SHP77 treated with DMSO at 0.1 percent for 48 hours (cell line): ENCODE data around the gene TNFRSF18.

Source experiments
- DNase-seq: peaks from one replicate; lab custom pipeline; 2025; lab: John Stamatoyannopoulos, UW

Gene TNFRSF18

DNA sequence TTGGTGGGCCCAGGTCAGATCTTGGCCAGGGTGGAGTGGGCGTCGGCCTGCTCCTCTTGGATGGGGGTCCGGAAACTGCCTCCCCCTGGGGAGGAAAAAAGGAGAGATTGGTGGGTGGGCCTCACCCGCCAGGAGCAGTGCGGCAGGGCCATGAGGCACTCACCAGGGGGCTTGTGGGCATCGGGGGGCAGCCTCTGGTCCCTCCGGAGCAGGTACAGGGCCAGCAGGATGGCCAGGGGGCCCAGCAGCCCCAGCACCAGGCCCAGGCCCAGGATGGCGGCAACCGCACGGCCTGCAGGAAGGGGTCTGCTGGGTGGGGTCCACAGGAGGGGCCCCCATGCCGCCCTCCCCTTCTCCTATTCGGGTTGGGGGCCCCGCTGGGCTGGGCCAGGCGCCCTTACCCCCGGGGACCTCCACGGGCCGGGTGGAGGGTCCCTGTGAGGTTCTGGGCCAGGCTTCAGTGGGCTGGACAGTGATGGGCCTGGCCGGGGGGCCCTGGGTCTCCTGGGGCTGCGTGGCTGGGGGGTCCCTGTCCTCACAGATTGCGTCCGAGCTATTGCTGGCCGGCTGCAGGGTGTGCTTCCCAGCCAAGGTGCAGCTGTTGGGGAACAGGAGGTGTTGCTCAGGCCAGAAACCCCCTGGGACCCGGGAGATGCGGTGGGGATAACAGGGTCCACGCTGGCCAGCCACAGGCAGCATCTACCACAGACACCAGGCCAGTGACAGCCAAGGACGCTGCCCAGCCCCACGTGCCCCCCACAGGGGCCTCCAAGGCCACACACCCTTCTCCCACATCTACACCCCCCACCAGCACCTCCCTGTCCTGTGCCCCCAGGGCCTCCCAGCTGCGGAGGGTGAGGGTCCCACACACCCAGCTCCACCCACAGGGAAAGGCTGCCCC is 5.4 kb upstream of the TNFRSF18 start:
- no peak for DNase-seq

DNA sequence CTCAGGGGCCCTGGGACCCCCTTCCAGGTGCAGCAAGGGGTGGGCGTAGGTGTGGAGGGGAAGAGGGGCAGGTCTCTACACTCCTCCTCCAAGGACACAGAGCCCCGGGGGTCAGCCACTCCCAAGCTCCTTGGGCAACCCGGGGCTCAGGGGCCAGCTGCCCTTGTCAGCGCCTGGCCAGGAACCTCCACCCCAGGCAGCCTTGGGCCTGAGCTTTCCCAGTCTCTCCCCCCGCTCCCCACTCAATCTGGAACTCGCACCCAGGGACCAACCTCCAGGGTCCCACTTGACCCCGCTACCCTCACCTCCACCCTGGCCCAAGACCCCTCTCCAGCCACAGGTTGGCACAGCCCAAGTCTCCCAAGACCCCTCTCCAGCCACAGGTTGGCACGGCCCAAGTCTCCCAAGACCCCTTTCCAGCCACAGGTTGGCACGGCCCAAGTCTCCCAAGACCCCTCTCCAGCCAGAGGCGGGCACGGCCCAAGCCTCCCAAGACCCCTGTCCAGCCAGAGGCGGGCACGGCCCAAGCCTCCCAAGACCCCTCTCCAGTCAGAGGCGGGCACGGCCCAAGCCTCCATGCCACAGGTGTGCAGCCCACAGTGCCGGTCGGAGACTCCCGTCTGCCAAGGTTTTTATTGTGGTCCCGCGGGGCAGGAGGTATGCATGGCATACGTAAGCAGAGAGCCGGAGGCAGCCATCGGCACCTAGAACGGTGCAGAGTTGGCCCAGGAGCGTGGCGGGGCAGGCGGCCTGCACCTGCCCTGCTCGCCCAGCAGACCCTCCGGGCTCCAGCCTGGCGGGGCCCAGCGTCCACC is 4.5 kb upstream of the TNFRSF18 start:
- no peak for DNase-seq

DNA sequence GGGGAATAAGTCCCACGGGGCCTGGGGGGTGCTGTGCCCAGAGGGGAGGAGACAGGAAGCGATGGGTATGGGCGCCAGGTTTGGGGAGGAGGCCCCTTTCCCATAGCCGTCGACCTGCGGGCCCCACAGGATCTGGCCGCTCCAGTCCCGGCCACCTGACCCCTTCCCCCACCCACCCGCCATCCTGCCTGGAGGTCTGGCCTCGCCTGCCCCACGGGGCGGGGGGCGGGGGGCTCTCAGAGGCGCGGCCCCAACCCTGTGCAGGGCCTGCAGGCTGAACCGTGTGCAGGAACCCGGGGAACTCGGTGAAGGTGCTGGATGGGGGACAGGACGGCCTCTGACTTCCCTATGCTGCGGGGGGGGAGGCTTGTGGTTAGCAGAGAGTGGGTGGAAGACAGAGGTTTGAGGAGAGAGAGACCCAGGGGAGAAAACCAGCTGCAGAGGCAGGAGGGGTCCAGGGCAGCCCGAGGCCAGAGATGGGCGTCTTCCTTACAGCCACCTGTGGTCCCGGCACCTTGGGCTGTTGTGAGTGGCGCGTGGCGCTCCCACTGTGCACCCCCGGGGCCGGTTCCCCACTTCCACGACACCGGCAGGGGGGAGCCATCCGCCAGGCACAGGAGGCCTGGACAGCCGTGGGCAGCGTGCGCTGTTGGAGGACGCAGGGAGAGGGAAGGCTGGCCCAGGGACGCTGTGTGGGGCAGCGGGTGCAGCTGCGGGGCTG is 2.5 kb upstream of the TNFRSF18 start:
- no peak for DNase-seq

DNA sequence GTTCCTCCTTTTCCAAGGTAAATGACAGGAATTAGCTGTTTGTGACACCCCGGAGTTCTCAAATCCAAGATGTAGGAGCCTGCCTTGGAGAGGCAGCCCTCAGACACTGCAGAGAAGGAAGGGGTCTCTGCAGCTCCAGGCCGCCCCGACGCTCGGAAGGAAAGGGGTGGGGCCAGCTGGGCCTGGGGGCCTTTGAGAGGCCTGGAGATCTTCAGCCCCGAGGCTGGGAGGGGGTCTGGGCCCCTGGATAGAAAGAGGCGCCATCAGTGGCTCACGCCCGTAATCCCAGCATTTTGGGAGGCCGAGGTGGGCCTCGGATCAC is 1.1 kb upstream of the TNFRSF18 start:
- no peak for DNase-seq

DNA sequence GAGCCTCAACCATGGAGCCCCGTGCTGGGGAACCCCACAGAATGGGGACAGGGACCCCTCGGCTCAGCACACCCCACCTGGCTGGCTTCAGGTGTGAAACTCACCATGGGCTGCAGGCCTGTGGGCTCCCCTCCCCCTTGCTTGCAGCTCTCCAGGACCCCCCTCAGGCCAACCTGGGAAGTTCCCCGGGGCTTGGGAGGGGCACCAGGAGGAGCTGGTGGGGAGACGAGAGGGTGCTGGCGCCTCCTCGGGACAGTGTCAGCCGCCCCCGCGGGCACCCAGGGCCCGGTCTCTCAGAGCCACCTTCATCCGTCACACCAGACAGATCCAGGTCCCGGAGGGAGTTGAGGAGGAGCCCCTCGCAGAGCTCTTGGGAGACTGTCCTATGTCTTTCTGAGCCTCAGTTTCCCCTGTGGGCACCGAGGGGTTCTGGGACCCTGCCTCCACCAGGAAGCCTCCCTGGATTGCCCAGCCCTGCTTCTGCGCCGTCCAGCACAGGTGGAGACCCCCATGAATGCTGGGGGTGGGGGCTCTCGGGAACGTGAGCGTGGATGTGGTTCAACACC is 657 bp upstream of the TNFRSF18 start:
- DNase-seq = no peak

DNA sequence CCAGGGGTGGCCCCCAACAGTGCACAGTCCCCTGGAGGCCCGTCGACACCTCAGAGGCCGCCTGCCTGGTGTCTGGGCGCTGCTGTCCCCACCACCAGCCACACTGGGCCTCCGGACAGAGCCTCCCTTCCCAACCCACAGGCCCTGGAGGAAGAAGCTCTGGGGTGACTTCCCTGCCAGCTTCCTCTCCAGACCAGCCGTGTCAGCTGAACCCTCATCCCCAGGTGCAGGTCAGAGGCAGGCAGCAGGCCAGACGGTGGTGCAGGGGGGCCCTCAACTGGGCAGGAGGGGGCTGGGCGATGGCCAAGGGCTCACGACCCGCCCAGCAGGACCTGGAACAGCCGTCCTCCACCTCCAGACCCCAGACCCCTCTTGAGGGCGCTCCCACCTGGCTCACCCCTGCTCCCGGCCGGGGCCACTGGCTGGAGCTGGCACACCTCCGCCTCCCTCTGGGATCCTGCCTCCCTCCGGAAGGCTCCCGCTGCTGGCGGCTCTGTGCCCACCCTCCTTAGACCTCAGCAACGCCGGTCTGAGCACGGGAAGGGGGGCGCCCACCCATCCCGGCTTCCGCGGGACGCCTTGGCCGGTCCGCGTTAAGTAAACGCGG is 520 bp downstream of the TNFRSF18 start:
- no peak for DNase-seq

DNA sequence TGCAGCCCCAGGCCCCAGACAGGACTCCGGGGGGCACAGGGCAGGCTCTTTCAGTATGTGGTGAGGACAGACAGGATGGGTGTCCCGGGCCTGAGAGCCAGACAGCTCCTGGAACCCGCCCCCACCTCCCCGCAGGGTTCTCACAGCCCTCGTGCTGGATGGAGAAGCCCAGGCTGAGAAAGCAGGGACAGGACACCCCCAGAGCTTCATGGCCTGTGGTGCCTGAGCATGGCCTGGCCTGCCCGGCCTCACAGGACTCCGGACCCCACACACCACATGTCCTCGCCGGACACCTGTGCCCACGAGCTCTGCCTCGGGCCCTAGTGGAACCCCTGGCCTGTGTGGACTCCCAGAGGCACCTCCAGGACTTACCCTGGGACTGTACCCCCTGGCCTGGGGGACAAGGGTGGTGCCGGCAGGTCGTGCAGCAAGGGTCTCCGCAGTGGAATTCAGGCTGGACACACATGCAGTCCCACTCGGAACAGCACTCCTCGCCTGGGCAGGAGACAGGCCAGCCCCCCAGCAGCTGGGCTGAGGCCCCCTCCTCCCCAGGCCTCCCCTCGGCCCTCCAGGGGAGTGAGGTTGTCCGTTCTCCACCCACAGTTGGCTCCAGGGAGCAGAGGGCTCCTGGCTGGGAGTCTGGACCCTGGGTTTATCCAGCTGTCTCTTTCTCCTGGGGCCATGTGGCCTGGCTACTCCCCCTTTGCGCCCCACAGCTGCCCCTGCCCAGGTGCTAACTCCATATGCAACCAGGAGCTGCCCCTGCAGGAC is 1.2 kb downstream of the TNFRSF18 start:
- DNase-seq = no peak

DNA sequence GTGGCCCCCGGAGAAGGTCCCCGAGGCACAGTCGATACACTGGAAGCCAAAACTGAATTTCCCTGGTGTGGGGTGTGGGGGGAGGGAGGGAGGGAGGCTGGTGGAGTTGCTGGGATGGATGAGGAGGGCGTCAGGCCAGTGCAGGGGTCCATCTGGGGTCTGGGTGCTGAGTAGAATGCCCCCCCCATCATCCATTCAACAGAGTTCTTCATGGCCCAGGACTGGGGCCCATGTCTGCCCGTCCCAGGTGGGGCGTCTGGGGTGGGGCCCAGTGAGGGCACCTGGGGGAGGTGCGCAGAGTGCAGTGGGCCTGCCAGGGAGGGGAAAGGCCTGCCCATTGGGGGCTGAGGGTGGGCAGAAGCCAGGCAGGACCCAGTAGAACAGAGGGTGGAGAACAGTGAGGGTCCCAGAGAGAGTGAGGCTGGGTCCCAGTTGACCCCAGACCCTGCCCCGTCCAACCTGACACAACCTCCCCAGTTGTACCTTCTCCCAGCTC is 1.9 kb downstream of the TNFRSF18 start:
- no peak for DNase-seq

DNA sequence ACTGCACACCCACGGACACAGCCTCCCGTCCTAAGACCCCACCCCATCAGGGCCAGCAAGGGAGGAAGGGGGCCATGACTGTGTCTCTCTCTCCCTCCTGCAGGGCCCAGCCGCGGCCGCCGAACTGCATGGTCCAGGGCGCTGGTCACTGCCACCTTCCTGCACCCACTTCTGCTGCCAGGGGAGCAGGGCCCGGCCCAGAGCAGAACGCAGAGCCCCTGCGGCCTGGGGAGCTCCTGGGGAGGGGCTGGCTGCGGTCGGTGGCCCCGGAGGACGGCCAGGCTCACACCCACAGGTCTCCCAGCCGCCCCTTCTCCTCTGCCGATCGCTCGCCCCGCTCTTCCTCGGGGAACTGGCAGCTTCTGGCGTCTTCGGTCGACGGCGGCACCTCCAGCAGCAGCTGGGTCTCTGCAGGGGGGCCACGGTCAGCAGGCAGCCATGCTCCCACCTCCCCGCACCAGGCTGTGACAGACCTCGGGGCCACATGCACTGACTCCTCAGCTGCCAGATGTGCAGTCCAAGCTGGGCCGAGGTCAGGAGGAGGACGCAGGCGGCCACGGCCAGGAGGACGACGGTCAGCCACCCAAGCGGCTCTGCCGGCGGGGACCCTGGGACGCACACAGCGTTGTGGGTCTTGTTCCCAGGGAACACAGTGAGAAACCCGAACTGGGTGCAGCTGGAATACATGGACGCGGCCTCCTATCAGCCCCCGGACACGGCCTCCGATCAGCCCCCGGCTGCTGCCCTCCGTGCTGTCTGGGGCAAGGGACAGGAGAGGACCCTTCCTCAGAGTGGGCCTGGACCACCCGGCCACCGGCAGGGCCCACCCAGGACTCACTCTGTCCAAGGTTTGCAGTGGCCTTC is 2.6 kb downstream of the TNFRSF18 start:
- no peak for DNase-seq

DNA sequence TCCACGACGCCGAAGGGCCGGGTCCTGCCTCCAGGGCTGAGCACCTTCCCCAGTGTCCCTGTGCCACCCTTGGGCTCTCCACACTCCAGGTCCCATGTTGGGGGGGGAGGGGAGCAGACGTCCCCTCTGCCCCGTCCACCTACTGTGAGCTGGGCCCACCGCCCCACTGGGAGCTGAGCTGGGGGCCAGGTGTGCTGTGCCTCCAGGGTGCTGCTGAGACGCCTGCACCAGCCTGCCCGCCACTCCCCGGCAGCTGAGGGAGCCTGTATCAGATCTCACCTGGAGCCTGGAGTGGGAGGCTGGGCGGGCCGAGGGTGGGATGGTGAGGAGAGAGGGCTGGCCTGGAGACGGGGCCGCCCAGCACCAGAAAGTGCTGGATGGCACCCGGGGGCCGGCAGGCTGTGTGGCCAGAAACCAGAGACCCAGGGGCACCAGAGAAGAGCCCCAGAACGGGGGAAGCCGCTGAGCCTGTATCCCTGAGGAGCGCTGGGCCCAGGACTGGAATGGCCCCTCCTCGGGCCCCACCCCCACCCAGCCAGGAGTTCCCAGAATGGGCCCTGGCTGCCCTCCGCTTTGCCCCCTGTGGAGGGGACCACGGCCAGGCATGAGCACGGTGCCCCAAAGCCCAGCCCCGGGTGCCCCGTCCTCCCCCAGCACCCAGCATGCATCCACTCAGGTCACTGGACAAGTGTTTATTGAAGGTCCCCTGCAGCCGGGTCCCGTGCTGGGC is 3.4 kb downstream of the TNFRSF18 start:
- DNase-seq = no peak

DNA sequence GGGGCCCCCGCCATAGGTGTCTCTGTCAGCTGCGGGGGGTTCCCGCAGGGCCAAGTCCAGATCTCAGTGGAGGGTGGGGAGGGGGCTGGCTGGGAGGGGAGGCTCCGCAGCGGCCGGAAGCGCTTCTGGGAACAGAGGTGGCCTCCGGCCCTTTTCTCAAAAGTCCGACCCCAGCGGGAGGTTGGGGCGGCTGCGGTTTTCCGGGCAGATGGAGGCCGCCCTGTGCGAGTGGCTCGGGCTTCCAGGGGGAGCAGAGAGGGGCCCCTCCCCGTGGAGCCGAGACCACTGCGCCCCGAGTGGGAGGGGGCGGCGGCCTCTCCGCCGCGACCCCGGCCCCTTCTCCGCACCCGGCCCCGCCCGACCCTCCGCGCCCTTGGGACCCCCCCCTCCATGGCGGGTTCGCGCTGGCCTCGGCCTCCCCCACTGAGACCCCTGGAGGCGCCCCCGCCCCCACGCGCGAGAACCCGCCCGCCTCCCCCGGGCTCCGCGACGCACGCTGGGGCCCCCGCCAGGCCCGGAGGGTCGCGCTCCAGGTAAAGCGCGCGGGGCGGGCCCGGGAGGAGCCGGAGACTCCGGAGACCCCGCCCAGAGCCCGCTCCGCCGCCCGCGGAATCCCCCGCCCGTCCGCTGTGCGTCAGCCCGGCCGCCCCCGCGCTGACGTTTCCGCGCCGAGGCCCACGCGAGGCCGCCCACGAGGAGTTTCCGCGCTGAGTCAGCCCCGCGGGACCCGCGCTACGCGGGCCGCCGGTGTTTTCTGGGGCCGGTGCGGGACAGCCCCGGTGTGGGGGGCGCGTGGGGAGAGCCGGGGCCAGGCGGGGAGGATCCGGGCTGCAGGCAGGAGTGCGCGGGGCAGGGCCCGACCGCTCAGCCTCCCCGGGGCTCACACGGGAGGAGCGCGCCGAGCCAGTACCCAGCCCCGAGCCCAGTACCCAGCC is 5.2 kb downstream of the TNFRSF18 start:
- DNase-seq = no peak

DNA sequence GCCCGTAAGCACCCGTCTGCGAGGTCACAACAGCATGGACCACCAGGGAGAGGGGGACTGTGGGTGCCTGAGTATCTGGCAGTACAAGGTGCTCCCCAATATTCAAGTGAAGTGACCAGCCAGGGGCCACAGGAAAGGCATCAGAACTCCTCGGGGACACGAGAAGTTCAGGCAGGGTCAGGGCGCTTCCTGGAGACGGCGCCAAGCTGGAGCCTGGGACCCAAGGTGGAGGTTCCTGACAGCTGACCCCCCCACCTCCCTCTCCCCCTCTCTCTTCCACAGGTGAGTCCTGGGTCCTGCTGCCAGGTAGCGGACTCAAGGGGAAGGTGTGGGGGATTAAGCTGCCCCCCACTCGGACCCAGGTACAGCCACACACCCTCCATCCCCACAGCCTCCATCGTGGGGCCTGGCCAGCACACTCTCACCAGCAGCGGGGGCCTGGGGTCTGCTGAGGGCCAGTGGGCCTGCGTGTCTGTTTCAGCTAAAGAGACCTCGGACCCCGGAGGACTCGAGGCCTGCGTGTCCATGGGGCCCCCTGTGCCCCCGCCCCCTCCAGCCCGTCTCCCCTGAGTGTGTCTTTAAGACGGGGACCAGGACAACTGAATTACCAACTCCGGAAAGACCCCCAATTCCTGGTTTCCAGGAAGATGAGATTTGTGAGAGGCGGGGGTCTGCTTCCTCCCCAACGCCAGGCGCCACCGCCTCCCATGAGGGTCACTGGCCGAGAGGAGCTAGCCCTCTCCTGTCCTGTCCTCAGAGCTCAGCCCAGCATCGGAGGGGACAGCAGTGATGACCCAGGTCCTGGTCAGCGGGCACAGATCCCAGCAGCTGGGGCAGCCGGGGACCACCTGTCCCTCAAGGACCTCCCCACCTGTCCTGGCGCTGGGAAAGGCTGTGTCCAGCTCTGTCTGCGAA is 6.2 kb downstream of the TNFRSF18 start:
- no peak for DNase-seq

DNA sequence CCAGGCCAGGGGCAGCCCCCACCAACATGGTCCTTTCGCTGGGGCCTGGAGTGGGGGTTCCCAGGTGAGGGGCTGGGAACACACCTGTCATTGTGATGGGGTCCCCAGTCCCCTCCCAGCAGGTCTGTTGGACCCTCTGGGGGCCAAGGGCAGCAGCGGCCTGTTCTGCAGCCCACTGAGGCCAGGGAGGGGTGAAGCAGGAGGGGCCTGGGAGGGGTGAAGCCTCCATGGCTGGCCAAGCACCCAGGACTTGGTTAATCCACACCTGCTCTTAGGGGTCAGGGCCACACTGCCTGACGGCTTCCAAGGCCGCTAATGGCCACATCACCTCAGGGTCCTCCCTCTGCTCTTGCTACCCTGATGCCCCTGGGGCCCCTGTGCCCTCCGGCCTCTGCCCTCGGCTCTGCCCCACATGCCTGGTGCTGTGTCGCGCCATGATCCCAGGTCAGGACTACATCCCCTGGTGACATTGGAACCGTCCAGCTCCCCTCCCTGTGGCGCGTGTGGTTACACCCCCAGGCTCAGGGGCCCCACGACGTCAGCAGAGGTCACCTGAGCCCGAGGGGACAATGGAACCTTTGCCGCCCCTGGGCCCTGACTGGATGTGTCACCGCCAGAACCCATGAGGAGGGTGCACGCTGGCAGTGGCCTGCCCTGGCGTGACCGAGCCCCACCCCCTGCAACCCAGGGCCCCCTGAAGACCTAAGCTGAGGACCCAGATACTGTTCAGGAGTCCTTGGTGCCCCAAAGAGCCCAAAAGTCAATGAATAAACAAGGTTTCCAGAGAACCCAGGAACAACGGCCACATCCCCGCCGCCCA is 7.0 kb downstream of the TNFRSF18 start:
- no peak for DNase-seq

DNA sequence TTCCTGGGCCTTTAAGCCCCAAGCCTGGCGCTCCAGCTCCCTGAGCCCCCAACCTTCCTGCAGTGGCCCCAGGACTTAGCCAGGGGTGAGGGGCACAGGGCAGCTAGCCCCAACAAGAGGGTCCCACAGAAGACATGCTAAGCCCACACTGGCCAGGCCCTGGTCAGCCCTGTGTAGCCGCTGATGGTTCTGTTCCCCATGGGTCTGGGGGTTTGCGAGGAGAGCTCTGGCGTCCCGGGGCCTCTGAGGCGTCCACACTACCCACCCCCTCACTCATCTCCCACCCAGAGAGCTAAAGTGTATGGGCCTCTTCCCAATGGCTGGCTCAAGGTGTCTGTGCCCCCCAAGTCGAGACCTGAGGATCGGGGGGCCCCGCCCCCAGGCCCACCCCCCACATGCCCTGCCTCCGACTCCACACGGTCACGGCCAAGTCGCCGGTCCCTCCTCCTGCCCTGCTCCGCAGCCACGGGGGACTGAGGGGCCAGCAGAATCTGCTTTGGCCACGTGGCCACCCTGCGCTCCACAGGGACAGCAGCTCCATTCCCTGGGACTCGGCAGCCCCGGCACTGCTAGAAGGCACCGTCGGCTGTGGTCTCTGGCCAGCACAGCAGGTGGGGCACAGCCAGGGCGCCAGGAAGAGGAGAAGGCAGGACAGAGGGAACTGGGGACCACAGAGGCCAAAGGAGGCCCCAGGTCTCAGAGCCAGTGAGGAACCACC is 7.8 kb downstream of the TNFRSF18 start:
- DNase-seq = no peak
